H1 (cell line): ENCODE results near the gene ARHGAP5. TPM values are rescaled to one million over a fixed set of nuclear protein-coding genes. Genes with fewer than 3 reads are reported as not detected.
"Not testable (repeated sequence)": the region's sequence is repeated elsewhere in the genome, so short reads cannot be mapped to it uniquely, and the experiment has no call there.

Experiments
- CTCF ChIA-PET: fragments of 300-600 bp; sonication (Branson Sonifier 250); formaldehyde crosslinking; loops from one replicate; lab custom pipeline; 2021; ENCODE audit not compliant: partially characterized antibody; lab: Charles Lee
- POLR2A ChIA-PET: fragments of 300-600 bp; sonication (Branson Sonifier 250); formaldehyde crosslinking; loops from one replicate; lab custom pipeline; 2021; ENCODE audit warnings: inconsistent platforms; ENCODE audit not compliant: partially characterized antibody; lab: Charles Lee
- DNase-seq, 2 experiments: peaks; one replicate each; pipeline versions ENCODE4 v3.0.0 to v3.0.0-alpha.2; 2010 to 2022; ENCODE audit warnings: low spot score in 2 of 2, low read depth in 1 of 2, mixed read lengths in 1 of 2
- FAIRE-seq: peaks from 2 replicates; lab custom pipeline; 2011; peaks lifted over from hg19 to GRCh38; lab: Jason Lieb, UNC
- H2AFZ ChIP-seq: 2 replicates; pipeline ENCODE4 v1.8.1; 2012; ENCODE audit warnings: low read length, inconsistent platforms
- H2AK5ac ChIP-seq: 2 replicates; pipeline ENCODE4 v1.6.1; 2013; ENCODE audit warnings: low read depth, low read length
- H2BK120ac ChIP-seq: replicated peaks from 2 replicates; pipeline ENCODE3; 2013; ENCODE audit warnings: low read depth, low read length, inconsistent platforms
- H2BK12ac ChIP-seq: 2 replicates; pipeline ENCODE4 v1.6.1; 2013; ENCODE audit warnings: low read depth, low read length
- H2BK15ac ChIP-seq: 2 replicates; pipeline ENCODE4 v1.6.1; 2013; ENCODE audit warnings: low read length
- H2BK20ac ChIP-seq: 2 replicates; pipeline ENCODE4 v1.6.1; 2013; ENCODE audit warnings: low read length
- H2BK5ac ChIP-seq: 2 replicates; pipeline ENCODE4 v1.6.1; 2013; ENCODE audit warnings: low read depth, low read length
- H3K14ac ChIP-seq: 2 replicates; pipeline ENCODE4 v1.6.1; 2013; ENCODE audit warnings: inconsistent platforms; ENCODE audit not compliant: insufficient read length
- H3K18ac ChIP-seq: 2 replicates; pipeline ENCODE4 v1.6.1; 2013; ENCODE audit warnings: low read length; ENCODE audit errors: extremely low read depth
- H3K23ac ChIP-seq: 2 replicates; pipeline ENCODE4 v1.6.1; 2013; ENCODE audit warnings: inconsistent platforms; ENCODE audit not compliant: insufficient read length
- H3K23me2 ChIP-seq: 2 replicates; pipeline ENCODE4 v1.6.1; 2013; ENCODE audit warnings: low read depth, low read length
- H3K27ac ChIP-seq: 2 replicates; pipeline ENCODE4 v1.6.1; 2011; ENCODE audit warnings: low read depth, low read length, inconsistent platforms
- H3K27me3 ChIP-seq, 4 experiments: replicated peaks in 1 of 4; 1 replicate in 1 of 4; 2 replicates in 3 of 4; pipeline versions ENCODE4 v1.6.1 to v1.8.1; 2011 to 2013; ENCODE audit warnings: low read length in 3 of 4, mild to moderate bottlenecking in 3 of 4, inconsistent platforms in 2 of 4, mixed read lengths in 2 of 4, moderate library complexity in 1 of 4; ENCODE audit not compliant: control insufficient read depth in 3 of 4, insufficient read depth in 3 of 4; ENCODE audit errors: extremely low read depth in 1 of 4
- H3K36me3 ChIP-seq, 4 experiments: 2 replicates each; pipeline versions ENCODE4 v1.6.1 to v1.8.1; 2011 to 2013; ENCODE audit warnings: mild to moderate bottlenecking in 4 of 4, low read length in 3 of 4, moderate library complexity in 2 of 4, control low read depth in 1 of 4, inconsistent platforms in 1 of 4; ENCODE audit not compliant: insufficient read depth in 4 of 4, control insufficient read depth in 2 of 4
- H3K4ac ChIP-seq: replicated peaks from 2 replicates; pipeline ENCODE3; 2013; ENCODE audit warnings: low read length, low read depth, mixed read lengths, inconsistent platforms; ENCODE audit not compliant: insufficient read length
- H3K4me1 ChIP-seq, 4 experiments: replicated peaks in 1 of 4; 1 replicate in 1 of 4; 2 replicates in 3 of 4; pipeline versions ENCODE4 v1.6.1 to v1.8.1; 2011 to 2013; ENCODE audit warnings: low read length in 3 of 4, inconsistent platforms in 2 of 4, mixed read lengths in 1 of 4; ENCODE audit not compliant: insufficient read depth in 4 of 4, control insufficient read depth in 3 of 4
- H3K4me2 ChIP-seq, 2 experiments: 2 replicates each; pipeline versions ENCODE4 v1.6.1 to v1.8.1; 2011 to 2013; ENCODE audit warnings: low read depth in 2 of 2, low read length in 2 of 2, control low read depth in 1 of 2, inconsistent platforms in 1 of 2, mild to moderate bottlenecking in 1 of 2; ENCODE audit not compliant: insufficient read depth in 1 of 2
- H3K4me3 ChIP-seq, 4 experiments: fragments of 200-600, 300-600 bp in 1 of 4; sonication (generic), shearing (Covaris generic), sonication (Bioruptor Twin) in 1 of 4; 2 replicates each; pipeline versions ENCODE4 v1.5.1 to v1.8.1; 2011 to 2016; ENCODE audit warnings: low read length in 4 of 4, low read depth in 3 of 4, control low read depth in 2 of 4, inconsistent platforms in 2 of 4, mild to moderate bottlenecking in 2 of 4, mixed read lengths in 1 of 4, moderate library complexity in 1 of 4; ENCODE audit not compliant: insufficient read depth in 2 of 4; ENCODE audit errors: extremely low read depth in 1 of 4
- H3K56ac ChIP-seq: replicated peaks from 2 replicates; pipeline ENCODE3; 2013; ENCODE audit warnings: low read depth, mild to moderate bottlenecking, mixed read lengths, low read length, inconsistent platforms; ENCODE audit not compliant: insufficient read length
- H3K79me1 ChIP-seq: 2 replicates; pipeline ENCODE4 v1.6.1; 2013; ENCODE audit warnings: low read depth, low read length, control low read depth
- H3K79me2 ChIP-seq, 2 experiments: 2 replicates each; pipeline versions ENCODE4 v1.6.1 to v1.8.1; 2012 to 2013; ENCODE audit warnings: low read length in 2 of 2, mild to moderate bottlenecking in 2 of 2, inconsistent platforms in 1 of 2; ENCODE audit not compliant: insufficient read depth in 2 of 2, control insufficient read depth in 1 of 2
- H3K9ac ChIP-seq, 4 experiments: replicated peaks in 1 of 4; 1 replicate in 1 of 4; 2 replicates in 3 of 4; pipeline versions ENCODE4 v1.6.1 to v1.8.1; 2011 to 2013; ENCODE audit warnings: low read depth in 3 of 4, low read length in 3 of 4, control low read depth in 2 of 4, mild to moderate bottlenecking in 2 of 4, moderate library complexity in 2 of 4, inconsistent platforms in 1 of 4; ENCODE audit errors: extremely low read depth in 1 of 4
- H3K9me3 ChIP-seq, 2 experiments: 2 replicates each; pipeline versions ENCODE4 v1.6.1 to v1.8.1; 2012 to 2013; ENCODE audit warnings: mild to moderate bottlenecking in 2 of 2, moderate library complexity in 2 of 2, control low read depth in 1 of 2, inconsistent platforms in 1 of 2, low read depth in 1 of 2, low read length in 1 of 2, mixed read lengths in 1 of 2; ENCODE audit not compliant: insufficient read depth in 2 of 2
- H4K20me1 ChIP-seq, 2 experiments: replicated peaks in 1 of 2; 2 replicates each; pipeline versions ENCODE3 to v1.8.1; 2011 to 2013; ENCODE audit warnings: inconsistent platforms in 2 of 2, low read length in 2 of 2, mild to moderate bottlenecking in 1 of 2; ENCODE audit not compliant: insufficient read depth in 2 of 2, control insufficient read depth in 1 of 2
- H4K5ac ChIP-seq: 2 replicates; pipeline ENCODE4 v1.6.1; 2013; ENCODE audit warnings: low read length, low read depth, mixed read lengths, inconsistent platforms; ENCODE audit not compliant: insufficient read length
- H4K8ac ChIP-seq: 2 replicates; pipeline ENCODE4 v1.8.0; 2013; ENCODE audit warnings: mild to moderate bottlenecking, moderate library complexity, low read length, inconsistent platforms; ENCODE audit not compliant: insufficient read depth; ENCODE audit errors: extremely low read depth
- H4K91ac ChIP-seq: replicated peaks from 2 replicates; pipeline ENCODE3; 2013; ENCODE audit warnings: low read length, mixed read lengths, inconsistent platforms; ENCODE audit not compliant: insufficient read length
- WGBS, 2 experiments: shearing (Covaris generic) in 1 of 2; methylation state at CpG; one replicate each; pipeline versions ENCODE4 v1.1.6 to v1.1.7; 2013 to 2015; ENCODE audit warnings: low lambda C conversion rate in 2 of 2, mixed read lengths in 2 of 2, inconsistent platforms in 1 of 2, low coverage in 1 of 2, missing lambda C conversion rate in 1 of 2; ENCODE audit not compliant: insufficient replicate concordance in 2 of 2, insufficient coverage in 1 of 2, insufficient read length in 1 of 2; ENCODE audit errors: extremely low coverage in 1 of 2, missing lambda C conversion rate in 1 of 2; 5-methylcytosine and 5-hydroxymethylcytosine counted together
- polyA plus RNA-seq, 7 experiments: library from polyadenylated mRNA; depleted of rRNA in 3 of 7; stranded (reverse) in 5 of 7; unstranded in 2 of 7; fragments of >200 nt in 5 of 7; fragments of 200-250 nt in 2 of 7; gene quantifications; 1 replicate in 5 of 7; 2 replicates in 1 of 7; 4 replicates in 1 of 7; pipeline versions ENCODE4 v1.2.1 to v1.2.3, GENCODE V29; 2011 to 2013; ENCODE audit warnings: missing spikeins in 2 of 7, mixed read lengths in 2 of 7
- total RNA-seq: library from RNA; stranded (reverse); fragmentation: NEBNext Ultra II Directional; extraction: Animal tissue kit (Norgen Biotek cat#: 25700); gene quantifications from 2 replicates; pipeline ENCODE4 v1.2.1, GENCODE V29; 2021

The ARHGAP5 gene
- total and polyA plus RNA-seq, 2 of the 8 experiments (the other 6 are each of a cell fraction or from before 2014, with no cell fraction given), result 7.8 to 77.3 TPM

DNA sequence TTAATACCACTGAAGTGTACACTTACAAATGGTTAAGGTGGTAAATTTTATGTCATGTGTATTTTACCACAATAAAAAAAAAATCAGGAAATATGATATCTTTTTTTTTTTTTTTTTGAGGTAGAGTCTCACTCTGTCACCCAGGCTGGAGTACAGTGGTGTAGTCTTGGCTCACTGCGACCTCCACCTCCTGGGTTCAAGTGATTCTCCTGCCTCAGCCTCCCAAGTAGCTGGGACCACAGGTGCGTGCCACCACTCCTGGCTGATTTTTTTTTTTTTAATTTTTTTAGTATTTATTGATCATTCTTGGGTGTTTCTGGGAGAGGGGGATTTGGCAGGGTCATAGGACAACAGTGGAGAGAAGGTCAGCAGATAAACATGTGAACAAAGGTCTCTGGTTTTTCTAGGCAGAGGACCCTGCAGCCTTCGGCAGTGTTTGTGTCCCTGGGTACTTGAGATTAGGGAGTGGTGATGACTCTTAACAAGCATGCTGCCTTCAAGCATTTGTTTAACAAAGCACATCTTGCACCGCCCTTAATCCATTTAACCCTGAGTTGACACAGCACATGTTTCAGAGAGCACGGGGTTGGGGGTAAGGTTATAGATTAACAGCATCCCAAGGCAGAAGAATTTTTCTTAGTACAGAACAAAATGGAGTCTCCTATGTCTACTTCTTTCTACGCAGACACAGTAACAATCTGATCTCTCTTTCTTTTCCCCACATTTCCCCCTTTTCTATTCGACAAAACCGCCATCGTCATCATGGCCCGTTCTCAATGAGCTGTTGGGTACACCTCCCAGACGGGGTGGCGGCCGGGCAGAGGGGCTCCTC lies 50.0 kb downstream of the ARHGAP5 start:
- CTCF ChIA-PET, H3K4me1 ChIP-seq, H4K5ac ChIP-seq, H3K23me2 ChIP-seq, POLR2A ChIA-PET, H2BK20ac ChIP-seq, H3K18ac ChIP-seq, H3K4me2 ChIP-seq, DNase-seq, H3K56ac ChIP-seq, H2BK15ac ChIP-seq, H3K9ac ChIP-seq, H2BK12ac ChIP-seq, H4K20me1 ChIP-seq, H3K4ac ChIP-seq, H2AFZ ChIP-seq, H2AK5ac ChIP-seq, H3K27me3 ChIP-seq, H2BK120ac ChIP-seq, H3K23ac ChIP-seq, H3K79me1 ChIP-seq, H4K8ac ChIP-seq, FAIRE-seq, H3K14ac ChIP-seq, H3K27ac ChIP-seq, H3K4me3 ChIP-seq, H4K91ac ChIP-seq, H2BK5ac ChIP-seq: not testable (repeated sequence)
- H3K79me2 ChIP-seq, result peaks cover 0 to 62% of the 10 kb centered on the region in 2 experiments; a peak in 2 of 4 replicates
- H3K9me3 ChIP-seq, result peaks cover 14 to 17% of the 10 kb centered on the region in 2 experiments
- WGBS, 2 experiments, result 100% methylated on average over 4 of the region's 13 CpGs; no CpG with 5 or more reads in 1 of the 2 experiments
- peaks cover 0 to 22% (median 9%) of the 10 kb centered on the region in 4 experiments; a peak in 3 of 8 replicates for H3K36me3 ChIP-seq
